Measurements from ENCODE around the gene C16orf54.
"Not testable (repeated sequence)": the region's sequence is repeated elsewhere in the genome, so short reads cannot be mapped to it uniquely, and the experiment has no call there.

DNA sequence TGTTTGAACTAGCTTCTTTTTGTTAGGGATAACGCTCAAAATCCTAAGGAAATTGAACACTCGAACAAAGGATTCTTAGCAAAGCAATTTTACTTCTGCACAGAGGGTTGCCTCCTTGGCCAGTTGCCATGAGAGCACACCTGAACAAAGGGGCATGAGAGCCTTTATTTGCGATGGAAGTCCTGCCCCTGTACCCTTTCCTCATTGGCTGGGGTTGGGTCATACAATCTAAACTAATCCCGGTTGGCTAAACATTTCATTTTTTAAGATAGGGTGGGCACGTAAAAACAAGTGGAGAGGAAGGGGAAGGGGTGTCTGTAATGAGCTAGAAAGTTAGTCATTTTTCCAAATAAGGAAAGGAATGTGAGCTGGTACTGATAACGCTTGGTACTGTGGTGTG, 36.1 kb downstream of the C16orf54 start:
- TF ChIP-seq CTCF, POLR2A (IDR thresholded peaks at IDR 0.05): not testable (repeated sequence)
